PC-9 (cell line): ENCODE results near the gene TSG101. TPM values are rescaled to one million over a fixed set of nuclear protein-coding genes. Genes with fewer than 3 reads are reported as not detected.

ENCODE experiments used
- BruUV-seq: library from RNA; stranded (reverse); fragments of 400-500 nt; replicated peaks from 2 replicates; lab custom pipeline; 2021; lab: Mats Ljungman, UMichigan
- CTCF ChIA-PET: fragments of 300-600 bp; sonication (Branson Sonifier 250); formaldehyde crosslinking; loops from one replicate; lab custom pipeline; 2022; ENCODE audit warnings: antibody characterized with exemption; lab: Charles Lee
- POLR2A ChIA-PET: fragments of 300-600 bp; sonication (Branson Sonifier 250); formaldehyde crosslinking; loops from one replicate; lab custom pipeline; 2022; ENCODE audit warnings: antibody characterized with exemption; ENCODE audit not compliant: unreplicated experiment; lab: Charles Lee
- DNase-seq, 2 experiments: peaks; one replicate each; pipeline versions ENCODE4 v3.0.0 to v3.0.0-alpha.2; 2015 to 2022; ENCODE audit warnings: mixed read lengths in 1 of 2
- H2AFZ ChIP-seq: fragments of 200-600 bp; sonication (generic); 2 replicates; pipeline ENCODE4 v1.8.1; 2017; ENCODE audit warnings: antibody characterized with exemption
- H3F3A ChIP-seq: fragments of 200-600 bp; sonication (generic); 2 replicates; pipeline ENCODE4 v1.8.1; 2017; ENCODE audit warnings: antibody characterized with exemption, mild to moderate bottlenecking, low read depth; ENCODE audit not compliant: insufficient read depth
- H3K27ac ChIP-seq: fragments of 200-600 bp; sonication (generic); 2 replicates; pipeline ENCODE4 v1.6.1; 2016; ENCODE audit warnings: mixed run types
- H3K27me3 ChIP-seq: fragments of 200-600 bp; sonication (generic); 2 replicates; pipeline ENCODE4 v1.6.1; 2016; ENCODE audit warnings: low read depth, mixed run types; ENCODE audit not compliant: insufficient read depth
- H3K36me3 ChIP-seq: fragments of 200-600 bp; sonication (generic); 2 replicates; pipeline ENCODE4 v1.6.1; 2016; ENCODE audit warnings: low read depth, mixed run types
- H3K4me1 ChIP-seq: fragments of 200-600 bp; sonication (generic); replicated peaks from 2 replicates; pipeline ENCODE4 v1.6.1; 2016; ENCODE audit warnings: mixed run types; ENCODE audit not compliant: insufficient read depth
- H3K4me2 ChIP-seq: fragments of 200-600 bp; sonication (generic); 2 replicates; pipeline ENCODE4 v1.6.1; 2017; ENCODE audit warnings: mixed run types
- H3K4me3 ChIP-seq: fragments of 200-600 bp; sonication (generic); 2 replicates; pipeline ENCODE4 v1.6.1; 2016; ENCODE audit warnings: mixed run types
- H3K79me2 ChIP-seq: fragments of 200-600 bp; sonication (generic); 2 replicates; pipeline ENCODE4 v1.6.1; 2017; ENCODE audit warnings: low read depth, mixed run types
- H3K9me2 ChIP-seq: fragments of 200-600 bp; sonication (generic); 2 replicates; pipeline ENCODE4 v1.8.1; 2017; ENCODE audit warnings: mild to moderate bottlenecking; ENCODE audit not compliant: insufficient read depth
- H3K9me3 ChIP-seq: fragments of 200-600 bp; sonication (generic); 2 replicates; pipeline ENCODE4 v1.8.1; 2016; ENCODE audit warnings: low read depth; ENCODE audit not compliant: insufficient read depth
- H4K20me1 ChIP-seq: fragments of 200-600 bp; sonication (generic); 2 replicates; pipeline ENCODE4 v1.8.1; 2017; ENCODE audit not compliant: insufficient read depth
- CTCF ChIP-seq: fragments of 200-600 bp; sonication (generic); conservative IDR thresholded peaks from 2 replicates; pipeline ENCODE4 v1.6.1; 2017; ENCODE audit warnings: mixed run types, antibody characterized with exemption, mild to moderate bottlenecking, moderate library complexity
- EZH2 ChIP-seq: fragments of 200-600 bp; sonication (generic); IDR thresholded peaks from 2 replicates; pipeline ENCODE4 v1.8.0; 2017; ENCODE audit warnings: antibody characterized with exemption, low read depth
- intact Hi-C: fragments of 100-400 bp; cut with micrococcal nuclease; formaldehyde crosslinking; loops from one replicate; pipeline ENCODE4 v1.10.0; 2022; ENCODE audit not compliant: unreplicated experiment
- total RNA-seq: library from RNA; stranded (reverse); gene quantifications from 2 replicates; pipeline ENCODE4 v1.2.3, GENCODE V29; 2021

The TSG101 gene
- total RNA-seq, 1 experiment from 2014 or later, result 97.1 TPM

- no peaks in the 10 kb centered on the region for H3K9me2 ChIP-seq
- peaks cover 29% of the 10 kb centered on the region for H3K4me1 ChIP-seq
- CTCF ChIA-PET, result no interaction called here
- H3K9me3 ChIP-seq, result no peaks in the 10 kb centered on the region
- TF ChIP-seq CTCF, result no peak
- TF ChIP-seq EZH2, result no peak
- POLR2A ChIA-PET, result interaction anchor here (0.6 to 0.7 kb wide), 3 partner anchors 13 to 37 kb away, joined by 3 to 6 read pairs (median 3); no protein-coding TSS in a partner anchor
- H3K27ac ChIP-seq, result peak overlapping the region; percentile 73
- peak overlapping the region; percentile 87 for H2AFZ ChIP-seq
- H3K4me2 ChIP-seq, result peak overlapping the region; percentile 80
- peak in 1 of 2 experiments; percentile 79 for DNase-seq
- peak overlapping the region; percentile 91 for H3K4me3 ChIP-seq
- no TSS peak for BruUV-seq
- intact Hi-C loops, result loop anchor here (2.0 to 10.0 kb wide), 7 partner anchors 35 to 413 kb away; partner anchors contain the start of genes GTF2H1, HPS5, LDHA and SPTY2D1
- peaks cover 56% of the 10 kb centered on the region for H3K79me2 ChIP-seq
- H4K20me1 ChIP-seq, result 0 out of 2 replicates have a peak, but pooled peaks cover 2% of the 10 kb centered on the region
- 0 out of 2 replicates have a peak, but pooled peaks cover 5% of the 10 kb centered on the region for H3K36me3 ChIP-seq
- H3K27me3 ChIP-seq, result no peaks in the 10 kb centered on the region
- H3F3A ChIP-seq, result peaks cover 25% of the 10 kb centered on the region
These were observed 770 bp upstream of the TSG101 start for GRCh38 chr11:18527512-18527911.

GRCh38 chr11:18526130-18526520 is 617 bp downstream of the TSG101 start:
- H3K4me3 ChIP-seq, result peak overlapping the region; percentile 91
- 0 out of 2 replicates have a peak, but pooled peaks cover 5% of the 10 kb centered on the region for H3K36me3 ChIP-seq
- H3K4me2 ChIP-seq, result peak overlapping the region; percentile 80
- DNase-seq, result no peak
- H4K20me1 ChIP-seq, result 0 out of 2 replicates have a peak, but pooled peaks cover 5% of the 10 kb centered on the region
- BruUV-seq, result no TSS peak
- peaks cover 70% of the 10 kb centered on the region for H3K79me2 ChIP-seq
- H2AFZ ChIP-seq, result peak overlapping the region; percentile 87
- H3K4me1 ChIP-seq, result peaks cover 29% of the 10 kb centered on the region
- H3F3A ChIP-seq, result peaks cover 30% of the 10 kb centered on the region
- H3K9me3 ChIP-seq, result no peaks in the 10 kb centered on the region
- intact Hi-C loops, result loop anchor here (2.0 to 10.0 kb wide), 7 partner anchors 34 to 411 kb away; partner anchors contain the start of genes GTF2H1, HPS5, LDHA and SPTY2D1
- no peaks in the 10 kb centered on the region for H3K27me3 ChIP-seq
- H3K9me2 ChIP-seq, result no peaks in the 10 kb centered on the region
- CTCF ChIA-PET, result interaction anchor here (0.6 to 0.7 kb wide), 2 partner anchors 130 to 213 kb away, joined by 3 read pairs; no protein-coding TSS in a partner anchor
- peak overlapping the region; percentile 73 for H3K27ac ChIP-seq
- POLR2A ChIA-PET, result interaction anchor here (0.7 kb wide), 2 partner anchors 213 to 1234 kb away, joined by 3 to 24 read pairs; no protein-coding TSS in a partner anchor
- TF ChIP-seq CTCF, result no peak
- no peak for TF ChIP-seq EZH2

- Histone ChIP-seq H3K9me3 (no peaks in the 10 kb centered on the region), H3K9me2 (no peaks in the 10 kb centered on the region), H2AFZ (no peak overlapping the region), H3K27me3 (no peaks in the 10 kb centered on the region), H3K36me3 (0 out of 2 replicates have a peak, but pooled peaks cover 5% of the 10 kb centered on the region), H4K20me1 (peaks cover 18% of the 10 kb centered on the region), H3K4me1 (peaks cover 29% of the 10 kb centered on the region), H3F3A (peaks cover 30% of the 10 kb centered on the region), H3K27ac (no peak overlapping the region), H3K4me2 (no peak overlapping the region), H3K79me2 (peaks cover 88% of the 10 kb centered on the region), H3K4me3 (no peak overlapping the region)
- intact Hi-C loops, result loop anchor here (10.0 kb wide), 2 partner anchors 129 to 409 kb away; partner anchors contain the start of gene LDHA
- ChIA-PET CTCF (no interaction called here), POLR2A (no interaction called here)
- no peak for TF ChIP-seq EZH2
- no peak for TF ChIP-seq CTCF
- BruUV-seq, result no TSS peak
- DNase-seq, result no peak
These were observed 2.5 kb downstream of the TSG101 start for GRCh38 chr11:18524248-18524647.
